GM12874 (cell line): ENCODE data around the gene CDK14.

Source experiments
- CTCF ChIP-seq: IDR thresholded peaks from 2 replicates; pipeline ENCODE4 v1.5.1; 2011; ENCODE audit warnings: low read depth, mild to moderate bottlenecking, control low read depth, low read length, moderate library complexity; ENCODE audit not compliant: insufficient read depth

Gene CDK14

GRCh38 chr7:91047636-91048035, 451.5 kb downstream of the CDK14 start:
- no peak for TF ChIP-seq CTCF

- no peak for TF ChIP-seq CTCF
These were observed 454.6 kb downstream of the CDK14 start for GRCh38 chr7:91050677-91051076.

GRCh38 chr7:91051966-91052365, 455.8 kb downstream of the CDK14 start:
- no peak for TF ChIP-seq CTCF

- no peak for TF ChIP-seq CTCF
These were observed 458.3 kb downstream of the CDK14 start for GRCh38 chr7:91054374-91054773.

- no peak for TF ChIP-seq CTCF
These were observed 459.1 kb downstream of the CDK14 start for GRCh38 chr7:91055219-91055618.

GRCh38 chr7:91062713-91063112, 466.6 kb downstream of the CDK14 start:
- TF ChIP-seq CTCF, result no peak

- TF ChIP-seq CTCF, result no peak
These were observed 467.9 kb downstream of the CDK14 start for GRCh38 chr7:91064052-91064451.

GRCh38 chr7:91064938-91065337, 468.8 kb downstream of the CDK14 start:
- TF ChIP-seq CTCF, result no peak
